ENCODE results near the gene MICU1.
"Not testable (repeated sequence)": the region's sequence is repeated elsewhere in the genome, so short reads cannot be mapped to it uniquely, and the experiment has no call there.

- TF ChIP-seq EZH2 (IDR thresholded peaks at IDR 0.05; ENCODE audit: low read length): not testable (repeated sequence)
- TF ChIP-seq, protein P1, sequence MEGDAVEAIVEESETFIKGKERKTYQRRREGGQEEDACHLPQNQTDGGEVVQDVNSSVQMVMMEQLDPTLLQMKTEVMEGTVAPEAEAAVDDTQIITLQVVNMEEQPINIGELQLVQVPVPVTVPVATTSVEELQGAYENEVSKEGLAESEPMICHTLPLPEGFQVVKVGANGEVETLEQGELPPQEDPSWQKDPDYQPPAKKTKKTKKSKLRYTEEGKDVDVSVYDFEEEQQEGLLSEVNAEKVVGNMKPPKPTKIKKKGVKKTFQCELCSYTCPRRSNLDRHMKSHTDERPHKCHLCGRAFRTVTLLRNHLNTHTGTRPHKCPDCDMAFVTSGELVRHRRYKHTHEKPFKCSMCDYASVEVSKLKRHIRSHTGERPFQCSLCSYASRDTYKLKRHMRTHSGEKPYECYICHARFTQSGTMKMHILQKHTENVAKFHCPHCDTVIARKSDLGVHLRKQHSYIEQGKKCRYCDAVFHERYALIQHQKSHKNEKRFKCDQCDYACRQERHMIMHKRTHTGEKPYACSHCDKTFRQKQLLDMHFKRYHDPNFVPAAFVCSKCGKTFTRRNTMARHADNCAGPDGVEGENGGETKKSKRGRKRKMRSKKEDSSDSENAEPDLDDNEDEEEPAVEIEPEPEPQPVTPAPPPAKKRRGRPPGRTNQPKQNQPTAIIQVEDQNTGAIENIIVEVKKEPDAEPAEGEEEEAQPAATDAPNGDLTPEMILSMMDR (optimal IDR thresholded peaks at IDR 0.05 in 1 of 3, IDR thresholded peaks at IDR 0.05 in 1 of 3, conservative IDR thresholded peaks at IDR 0.05 in 1 of 3; ENCODE audit: extremely low read depth in 1 of 3, insufficient read depth in 2 of 3, low read length in 3 of 3): not testable (repeated sequence)
Measured at GRCh38 chr10:72326665-72327603, 298.9 kb downstream of the MICU1 start.

Measured in keratinocyte (primary cell).